Smooth muscle cell (in vitro differentiated cells): ENCODE results near the gene TPSB2. TPM values are rescaled to one million over a fixed set of nuclear protein-coding genes. Genes with fewer than 3 reads are reported as not detected.

Experiments
- DNase-seq: peaks from one replicate; lab custom pipeline; 2025; ENCODE audit not compliant: unreplicated experiment; lab: John Stamatoyannopoulos, UW
- H2AFZ ChIP-seq: fragments of 200-600 bp; sonication (generic); 2 replicates; pipeline ENCODE4 v1.6.0; 2016; ENCODE audit warnings: antibody characterized with exemption, low read depth, mild to moderate bottlenecking
- H3F3A ChIP-seq: fragments of 200-600 bp; sonication (generic); 2 replicates; pipeline ENCODE4 v1.6.0; 2017; ENCODE audit warnings: antibody characterized with exemption, low read depth
- H3K27ac ChIP-seq: fragments of 200-600 bp; sonication (generic); 2 replicates; pipeline ENCODE4 v1.5.1; 2016; ENCODE audit warnings: low read depth, mild to moderate bottlenecking
- H3K27me3 ChIP-seq: fragments of 200-600 bp; sonication (generic); 2 replicates; pipeline ENCODE4 v1.6.1; 2016; ENCODE audit warnings: low read depth, mild to moderate bottlenecking
- H3K36me3 ChIP-seq: fragments of 200-600 bp; sonication (generic); 2 replicates; pipeline ENCODE4 v1.5.1; 2016; ENCODE audit warnings: low read depth
- H3K4me1 ChIP-seq: fragments of 200-600 bp; sonication (generic); 2 replicates; pipeline ENCODE4 v1.5.1; 2016; ENCODE audit warnings: low read depth
- H3K4me2 ChIP-seq: fragments of 200-600 bp; sonication (generic); 2 replicates; pipeline ENCODE4 v1.6.0; 2016; ENCODE audit warnings: mild to moderate bottlenecking
- H3K4me3 ChIP-seq: fragments of 200-600 bp; sonication (generic); 2 replicates; pipeline ENCODE4 v1.5.1; 2016; ENCODE audit warnings: mild to moderate bottlenecking
- H3K79me2 ChIP-seq: fragments of 200-600 bp; sonication (generic); 2 replicates; pipeline ENCODE4 v1.6.0; 2016; ENCODE audit warnings: low read depth, mild to moderate bottlenecking
- H3K9ac ChIP-seq: fragments of 200-600 bp; sonication (generic); 2 replicates; pipeline ENCODE4 v1.6.0; 2016; ENCODE audit warnings: low read depth
- H3K9me3 ChIP-seq: fragments of 200-600 bp; sonication (generic); replicated peaks from 2 replicates; pipeline ENCODE4 v1.5.1; 2016; ENCODE audit warnings: low read depth
- H4K20me1 ChIP-seq: fragments of 200-600 bp; sonication (generic); 2 replicates; pipeline ENCODE4 v1.6.0; 2016; ENCODE audit warnings: low read depth
- WGBS: methylation state at CpG from one replicate; pipeline ENCODE4 v1.1.7; 2016; ENCODE audit warnings: low lambda C conversion rate; 5-methylcytosine and 5-hydroxymethylcytosine counted together
- polyA plus RNA-seq: library from polyadenylated mRNA; unstranded; fragments of >200 nt; fragmentation: Nextera tagmentation; extraction: Ambion mirVana; gene quantifications from 2 replicates; pipeline ENCODE4 v1.2.1, GENCODE V29; 2016
- total RNA-seq: library from RNA; depleted of rRNA; stranded (reverse); fragments of >200 nt; gene quantifications from 2 replicates; pipeline ENCODE4 v1.2.3, GENCODE V29; 2014
- TF ChIP-seq, protein P1 (sequence below): fragments of 200-600 bp; sonication (generic); IDR thresholded peaks from 2 replicates; pipeline ENCODE4 v1.5.1; 2017; ENCODE audit warnings: borderline replicate concordance, mild to moderate bottlenecking, antibody characterized with exemption; ENCODE audit not compliant: insufficient read depth, poor library complexity, severe bottlenecking

The TPSB2 gene
- total and polyA plus RNA-seq, 2 experiments from 2014 or later = not detected

DNA sequence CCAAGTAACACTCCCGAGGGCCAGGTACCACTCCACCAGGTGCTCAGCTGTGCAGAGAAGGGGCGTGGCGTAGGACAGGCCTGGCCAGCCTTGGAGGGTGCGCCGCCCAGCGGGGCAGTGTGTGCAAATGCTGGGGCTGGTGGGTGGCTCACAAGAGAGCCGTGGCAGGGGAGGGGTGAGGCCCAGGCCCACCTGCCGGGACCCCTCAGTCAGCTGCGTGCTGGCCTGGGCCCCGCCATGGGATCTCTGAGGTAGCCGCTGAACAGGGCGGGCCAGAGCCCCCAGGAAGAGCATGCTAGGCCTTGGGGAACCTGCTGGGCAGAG is 13.7 kb downstream of the TPSB2 start:
- H3K4me3 ChIP-seq = no peak overlapping the region
- H3K79me2 ChIP-seq = no peaks in the 10 kb centered on the region
- no peaks in the 10 kb centered on the region for H4K20me1 ChIP-seq
- H3K9ac ChIP-seq = no peak overlapping the region
- H3K9me3 ChIP-seq = no peaks in the 10 kb centered on the region
- WGBS = 90% methylated on average over 12 of the region's 12 CpGs
- H3K27ac ChIP-seq = no peak overlapping the region
- TF ChIP-seq, protein P1, sequence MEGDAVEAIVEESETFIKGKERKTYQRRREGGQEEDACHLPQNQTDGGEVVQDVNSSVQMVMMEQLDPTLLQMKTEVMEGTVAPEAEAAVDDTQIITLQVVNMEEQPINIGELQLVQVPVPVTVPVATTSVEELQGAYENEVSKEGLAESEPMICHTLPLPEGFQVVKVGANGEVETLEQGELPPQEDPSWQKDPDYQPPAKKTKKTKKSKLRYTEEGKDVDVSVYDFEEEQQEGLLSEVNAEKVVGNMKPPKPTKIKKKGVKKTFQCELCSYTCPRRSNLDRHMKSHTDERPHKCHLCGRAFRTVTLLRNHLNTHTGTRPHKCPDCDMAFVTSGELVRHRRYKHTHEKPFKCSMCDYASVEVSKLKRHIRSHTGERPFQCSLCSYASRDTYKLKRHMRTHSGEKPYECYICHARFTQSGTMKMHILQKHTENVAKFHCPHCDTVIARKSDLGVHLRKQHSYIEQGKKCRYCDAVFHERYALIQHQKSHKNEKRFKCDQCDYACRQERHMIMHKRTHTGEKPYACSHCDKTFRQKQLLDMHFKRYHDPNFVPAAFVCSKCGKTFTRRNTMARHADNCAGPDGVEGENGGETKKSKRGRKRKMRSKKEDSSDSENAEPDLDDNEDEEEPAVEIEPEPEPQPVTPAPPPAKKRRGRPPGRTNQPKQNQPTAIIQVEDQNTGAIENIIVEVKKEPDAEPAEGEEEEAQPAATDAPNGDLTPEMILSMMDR = no peak
- H3K36me3 ChIP-seq = no peaks in the 10 kb centered on the region
- H3K27me3 ChIP-seq = no peaks in the 10 kb centered on the region
- no peak for DNase-seq
- no peaks in the 10 kb centered on the region for H3K4me1 ChIP-seq
- no peaks in the 10 kb centered on the region for H3F3A ChIP-seq
- H3K4me2 ChIP-seq = no peak overlapping the region
- H2AFZ ChIP-seq = no peak overlapping the region

DNA sequence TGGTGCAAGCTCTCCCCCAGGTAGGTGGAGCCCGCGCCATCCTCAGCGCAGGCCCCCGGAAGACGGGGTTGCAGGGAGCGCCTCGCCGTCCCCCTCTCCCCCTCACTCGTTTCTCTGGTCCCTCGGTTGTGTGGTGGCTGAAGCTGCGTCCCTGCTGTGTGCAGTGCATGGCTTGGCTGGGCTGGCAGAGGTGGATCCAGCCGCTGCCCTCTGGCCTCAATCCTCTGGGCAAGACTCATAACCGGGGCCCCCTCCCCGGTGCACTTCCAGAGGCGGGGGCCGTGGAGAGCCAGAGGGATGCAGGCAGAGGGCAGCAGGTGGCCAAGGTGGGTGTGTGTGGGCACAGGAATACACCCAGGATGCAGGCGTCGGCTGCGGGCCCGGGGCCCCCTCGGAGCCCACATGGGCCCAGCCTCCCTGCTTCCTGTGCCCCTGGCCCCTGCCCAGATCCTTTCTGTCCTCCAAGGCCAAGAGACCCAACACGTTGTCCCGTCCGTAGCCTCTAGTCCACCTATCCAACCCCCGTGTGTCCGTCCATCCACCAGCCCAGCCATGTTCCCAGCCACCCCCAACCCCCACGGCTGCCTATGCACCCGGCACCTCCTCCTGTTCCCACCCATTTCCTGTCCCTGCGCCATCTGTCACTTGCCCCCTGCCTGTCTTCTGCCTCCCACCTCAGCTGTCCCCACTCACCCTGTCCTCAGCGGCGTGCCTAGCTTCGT is 14.2 kb downstream of the TPSB2 start:
- no peaks in the 10 kb centered on the region for H3K27me3 ChIP-seq

DNA sequence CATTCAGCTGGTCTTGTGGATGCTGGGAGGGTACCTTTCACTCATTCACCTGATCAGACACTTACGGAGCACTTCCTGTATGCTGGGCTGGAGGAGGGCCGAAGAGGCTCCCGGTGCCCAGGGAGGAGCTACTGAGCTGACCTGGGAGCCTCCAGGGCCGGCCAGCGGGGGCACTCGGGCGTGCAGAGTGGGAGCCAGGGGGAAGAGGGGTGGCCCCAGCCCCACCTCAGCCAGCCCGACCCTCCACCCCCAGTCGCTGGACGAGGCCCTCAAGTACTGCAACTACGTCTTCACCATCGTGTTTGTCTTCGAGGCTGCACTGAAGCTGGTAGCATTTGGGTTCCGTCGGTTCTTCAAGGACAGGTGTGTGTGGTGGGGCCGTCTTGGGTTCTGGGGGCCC is 15.3 kb downstream of the TPSB2 start:
- no peaks in the 10 kb centered on the region for H4K20me1 ChIP-seq
- H3K79me2 ChIP-seq = no peaks in the 10 kb centered on the region
- no peaks in the 10 kb centered on the region for H3F3A ChIP-seq
- TF ChIP-seq, protein P1 = no peak
- no peaks in the 10 kb centered on the region for H3K4me1 ChIP-seq
- no peak overlapping the region for H3K27ac ChIP-seq
- H3K9ac ChIP-seq = no peak overlapping the region
- H2AFZ ChIP-seq = no peak overlapping the region
- no peak overlapping the region for H3K4me3 ChIP-seq
- H3K9me3 ChIP-seq = no peaks in the 10 kb centered on the region
- no peak overlapping the region for H3K4me2 ChIP-seq
- no peak for DNase-seq
- no peaks in the 10 kb centered on the region for H3K36me3 ChIP-seq
- H3K27me3 ChIP-seq = no peaks in the 10 kb centered on the region
- WGBS = 91% methylated on average over 13 of the region's 16 CpGs

More for the DNA sequence above, 14.2 kb downstream of the TPSB2 start:
- Histone ChIP-seq H3K4me2 (no peak overlapping the region), H4K20me1 (no peaks in the 10 kb centered on the region), H3K4me1 (no peaks in the 10 kb centered on the region), H2AFZ (no peak overlapping the region), H3K9me3 (no peaks in the 10 kb centered on the region), H3K4me3 (no peak overlapping the region), H3K27ac (no peak overlapping the region), H3K9ac (no peak overlapping the region), H3F3A (no peaks in the 10 kb centered on the region), H3K79me2 (no peaks in the 10 kb centered on the region), H3K36me3 (no peaks in the 10 kb centered on the region)
- WGBS = 86% methylated on average over 25 of the region's 32 CpGs
- no peak for DNase-seq
- TF ChIP-seq, protein P1 = no peak

DNA sequence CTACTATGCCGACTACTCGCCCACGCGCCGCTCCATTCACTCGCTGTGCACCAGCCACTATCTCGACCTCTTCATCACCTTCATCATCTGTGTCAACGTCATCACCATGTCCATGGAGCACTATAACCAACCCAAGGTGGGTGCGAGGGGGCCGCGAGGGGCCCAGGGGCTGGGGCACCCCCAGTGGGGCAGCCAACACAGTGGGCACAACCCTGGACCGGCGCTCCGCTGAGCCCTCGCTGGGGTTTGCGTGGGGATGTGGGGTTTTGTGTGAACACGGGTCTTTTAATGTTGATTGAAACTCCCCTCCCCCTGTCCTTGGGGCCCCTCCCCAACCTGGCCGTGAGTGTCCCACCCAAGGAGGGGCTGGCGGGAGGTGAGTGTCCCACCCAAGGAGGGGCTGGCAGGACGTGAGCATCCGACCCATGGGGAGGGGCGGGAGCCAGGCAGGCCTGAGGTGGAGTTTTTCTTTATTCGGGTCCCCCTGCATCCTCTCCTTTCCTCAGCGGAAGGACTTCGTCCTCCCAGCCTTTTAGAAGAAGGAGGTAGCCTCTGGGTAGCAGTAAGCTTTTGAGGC is 16.1 kb downstream of the TPSB2 start:
- no peaks in the 10 kb centered on the region for H3K4me1 ChIP-seq
- H3K4me3 ChIP-seq = no peak overlapping the region
- no peak overlapping the region for H3K4me2 ChIP-seq
- no peak overlapping the region for H3K9ac ChIP-seq
- H3K36me3 ChIP-seq = no peaks in the 10 kb centered on the region
- no peak overlapping the region for H2AFZ ChIP-seq
- no peaks in the 10 kb centered on the region for H3K27me3 ChIP-seq
- 90% methylated on average over 21 of the region's 25 CpGs for WGBS
- H4K20me1 ChIP-seq = no peaks in the 10 kb centered on the region
- no peaks in the 10 kb centered on the region for H3F3A ChIP-seq
- no peak for DNase-seq
- no peaks in the 10 kb centered on the region for H3K79me2 ChIP-seq
- no peak overlapping the region for H3K27ac ChIP-seq
- TF ChIP-seq, protein P1 = no peak
- no peaks in the 10 kb centered on the region for H3K9me3 ChIP-seq
